OCI-LY3 (cell line): ENCODE measurements around the gene GNAI1.

Experiments
- CTCF ChIP-seq: fragments of 200-600, 300-600 bp; sonication (generic); IDR thresholded peaks from 2 replicates; pipeline ENCODE4 v1.5.1; 2014; ENCODE audit warnings: antibody characterized with exemption, low read length, low read depth
- EZH2phosphoT487 ChIP-seq: fragments of 200-600 bp; shearing (Covaris generic); IDR thresholded peaks from 2 replicates; pipeline ENCODE4 v1.6.1; 2018; ENCODE audit warnings: antibody characterized with exemption, mixed run types, low read depth

GRCh38 chr7:80207501-80207900 is 72.9 kb downstream of the GNAI1 start:
- TF ChIP-seq CTCF (no peak), EZH2phosphoT487 (no peak)
